IPS DF 4.7 (cell line): ENCODE data around the gene MOCOS.

Experiments used
- DNase-seq: peaks from one replicate; pipeline ENCODE4 v3.0.0-alpha.2; 2013; ENCODE audit warnings: low spot score; ENCODE audit errors: extremely low read depth

Gene MOCOS

GRCh38 chr18:36303211-36303844 is 116.0 kb downstream of the MOCOS start:
- no peak for DNase-seq

- no peak for DNase-seq
Measured at GRCh38 chr18:36304723-36305122, 117.4 kb downstream of the MOCOS start.

- no peak for DNase-seq
Measured at GRCh38 chr18:36305375-36305774, 118.1 kb downstream of the MOCOS start.

- DNase-seq = no peak
Measured at GRCh38 chr18:36307513-36307912, 120.2 kb downstream of the MOCOS start.

- no peak for DNase-seq
Measured at GRCh38 chr18:36308711-36309435, 121.6 kb downstream of the MOCOS start.

- no peak for DNase-seq
Measured at GRCh38 chr18:36309436-36310391, 122.4 kb downstream of the MOCOS start.

GRCh38 chr18:36311026-36311570 is 123.8 kb downstream of the MOCOS start:
- DNase-seq = no peak

- no peak for DNase-seq
Measured at GRCh38 chr18:36312806-36313395, 125.6 kb downstream of the MOCOS start.

- DNase-seq = no peak
Measured at GRCh38 chr18:36314098-36314497, 126.8 kb downstream of the MOCOS start.

- no peak for DNase-seq
Measured at GRCh38 chr18:36314754-36315153, 127.5 kb downstream of the MOCOS start.

- no peak for DNase-seq
Measured at GRCh38 chr18:36315736-36316135, 128.4 kb downstream of the MOCOS start.

GRCh38 chr18:36316246-36316645 is 128.9 kb downstream of the MOCOS start:
- DNase-seq = no peak
